HepG2 (cell line): Measurements from ENCODE around the gene OSR1. TPM values are rescaled to one million over a fixed set of nuclear protein-coding genes. Genes with fewer than 3 reads are reported as not detected.

Source experiments
- CENPX ChIP-seq: sonication (generic); formaldehyde crosslinking; IDR thresholded peaks from 2 replicates; pipeline ENCODE4 v1.9.0; 2021; ENCODE audit warnings: mild to moderate bottlenecking, missing genetic modification reagents, moderate library complexity
- DDIT3 ChIP-seq: sonication (generic); formaldehyde crosslinking; IDR thresholded peaks from 2 replicates; pipeline ENCODE4 v1.4.0; 2020; ENCODE audit warnings: mild to moderate bottlenecking, missing genetic modification reagents
- ELF1 ChIP-seq: sonication (generic); formaldehyde crosslinking; IDR thresholded peaks from 2 replicates; pipeline ENCODE4 v1.4.0; 2020; ENCODE audit warnings: missing genetic modification reagents
- FOXM1 ChIP-seq: sonication (generic); formaldehyde crosslinking; IDR thresholded peaks from 2 replicates; pipeline ENCODE4 v1.5.0; 2020; ENCODE audit warnings: missing genetic modification reagents
- FOXO1 ChIP-seq: sonication (generic); formaldehyde crosslinking; IDR thresholded peaks from 2 replicates; pipeline ENCODE4 v1.4.0; 2020; ENCODE audit warnings: missing genetic modification reagents
- FOXP1 ChIP-seq, 2 experiments: fragments of 450-650 bp in 1 of 2; IDR thresholded peaks; 2 replicates each; pipeline ENCODE4 v1.6.1; 2017 to 2018; ENCODE audit warnings: antibody characterized with exemption in 1 of 2
- GLI4 ChIP-seq: sonication (generic); formaldehyde crosslinking; IDR thresholded peaks from 2 replicates; pipeline ENCODE4 v1.5.1; 2020; ENCODE audit warnings: missing genetic modification reagents, mild to moderate bottlenecking, moderate library complexity, borderline replicate concordance
- GMEB2 ChIP-seq: IDR thresholded peaks from 2 replicates; pipeline ENCODE4 v1.6.1; 2016; ENCODE audit warnings: missing biosample characterization, missing genetic modification reagents, low read depth
- HOXA7 ChIP-seq: sonication (generic); formaldehyde crosslinking; IDR thresholded peaks from 2 replicates; pipeline ENCODE4 v1.8.1; 2022; ENCODE audit warnings: mild to moderate bottlenecking, missing genetic modification reagents, moderate library complexity
- IKZF1 ChIP-seq: fragments of 450-650 bp; IDR thresholded peaks from 2 replicates; pipeline ENCODE4 v1.7.1; 2016
- KLF11 ChIP-seq: IDR thresholded peaks from 2 replicates; pipeline ENCODE4 v1.6.1; 2016; ENCODE audit warnings: missing compliant biosample characterization
- MAFG ChIP-seq: sonication (generic); formaldehyde crosslinking; IDR thresholded peaks from 2 replicates; pipeline ENCODE4 v1.5.1; 2020; ENCODE audit warnings: mild to moderate bottlenecking, missing genetic modification reagents
- MBD4 ChIP-seq: IDR thresholded peaks from 2 replicates; pipeline ENCODE4 v1.6.1; 2012; ENCODE audit warnings: low read length, inconsistent platforms, borderline replicate concordance
- YEATS4 ChIP-seq: sonication (generic); formaldehyde crosslinking; IDR thresholded peaks from 2 replicates; pipeline ENCODE4 v1.4.0; 2020; ENCODE audit warnings: missing genetic modification reagents, borderline replicate concordance
- ZBTB33 ChIP-seq: sonication (generic); formaldehyde crosslinking; IDR thresholded peaks from 2 replicates; pipeline ENCODE4 v1.4.0; 2020; ENCODE audit warnings: missing genetic modification reagents
- ZFP37 ChIP-seq: sonication (generic); formaldehyde crosslinking; IDR thresholded peaks from 2 replicates; pipeline ENCODE4 v1.4.0; 2020; ENCODE audit warnings: missing genetic modification reagents, borderline replicate concordance
- ZFP82 ChIP-seq: sonication (generic); formaldehyde crosslinking; IDR thresholded peaks from 2 replicates; pipeline ENCODE4 v1.5.1; 2020; ENCODE audit warnings: mild to moderate bottlenecking, missing genetic modification reagents, borderline replicate concordance
- ZNF12 ChIP-seq: sonication (generic); formaldehyde crosslinking; IDR thresholded peaks from 2 replicates; pipeline ENCODE4 v1.5.0; 2020; ENCODE audit warnings: missing genetic modification reagents
- ZNF121 ChIP-seq: sonication (generic); formaldehyde crosslinking; IDR thresholded peaks from 2 replicates; pipeline ENCODE4 v1.5.0; 2020; ENCODE audit warnings: mild to moderate bottlenecking, missing genetic modification reagents
- ZNF17 ChIP-seq: sonication (generic); formaldehyde crosslinking; IDR thresholded peaks from 2 replicates; pipeline ENCODE4 v1.5.0; 2020; ENCODE audit warnings: mild to moderate bottlenecking, missing genetic modification reagents
- ZNF205 ChIP-seq: IDR thresholded peaks from 2 replicates; pipeline ENCODE4 v1.6.1; 2018; ENCODE audit warnings: missing biosample characterization, missing genetic modification reagents
- ZNF329 ChIP-seq: sonication (generic); formaldehyde crosslinking; IDR thresholded peaks from 2 replicates; pipeline ENCODE4 v1.9.0; 2021; ENCODE audit warnings: low read depth, mild to moderate bottlenecking, missing genetic modification reagents
- ZNF343 ChIP-seq: sonication (generic); formaldehyde crosslinking; IDR thresholded peaks from 2 replicates; pipeline ENCODE4 v1.4.0; 2020; ENCODE audit warnings: mild to moderate bottlenecking, missing genetic modification reagents
- ZNF430 ChIP-seq: sonication (generic); formaldehyde crosslinking; IDR thresholded peaks from 2 replicates; pipeline ENCODE4 v1.9.0; 2021; ENCODE audit warnings: mild to moderate bottlenecking, missing genetic modification reagents
- ZNF768 ChIP-seq: sonication (generic); formaldehyde crosslinking; IDR thresholded peaks from 2 replicates; pipeline ENCODE4 v1.4.0; 2020; ENCODE audit warnings: missing genetic modification reagents
- polyA plus RNA-seq, 8 experiments: library from polyadenylated mRNA; depleted of rRNA in 3 of 8; stranded (reverse) in 7 of 8; unstranded in 1 of 8; fragments of >200 nt; fragmentation: Illumina TruSeq in 4 of 8; extraction: Trizol in 4 of 8; gene quantifications; 2 replicates each; pipeline versions ENCODE4 v1.2.1 to v1.2.3, GENCODE V29; 2011 to 2016; ENCODE audit warnings: low read depth in 4 of 8, missing spikeins in 1 of 8, mixed read lengths in 1 of 8; ENCODE audit not compliant: insufficient read depth in 1 of 8
- total RNA-seq, 5 experiments: library from RNA; depleted of rRNA; stranded (reverse); fragments of >200 nt; fragmentation: Illumina TruSeq; extraction: Trizol; gene quantifications; 2 replicates each; pipeline ENCODE4 v1.2.3, GENCODE V29; 2016; ENCODE audit warnings: low read depth in 1 of 5
- TF ChIP-seq, protein P1 (sequence below): sonication (generic); formaldehyde crosslinking; IDR thresholded peaks from 2 replicates; pipeline ENCODE4 v1.4.0; 2020; ENCODE audit warnings: mild to moderate bottlenecking, missing genetic modification reagents
- TF ChIP-seq, protein P2 (sequence below): sonication (generic); formaldehyde crosslinking; IDR thresholded peaks from 2 replicates; pipeline ENCODE4 v1.4.0; 2020; ENCODE audit warnings: missing genetic modification reagents

The OSR1 gene
- total and polyA plus RNA-seq, 2 of the 13 experiments (the other 11 are each of a cell fraction or from before 2014, with no cell fraction given), result 0.63 to 1.1 TPM

DNA sequence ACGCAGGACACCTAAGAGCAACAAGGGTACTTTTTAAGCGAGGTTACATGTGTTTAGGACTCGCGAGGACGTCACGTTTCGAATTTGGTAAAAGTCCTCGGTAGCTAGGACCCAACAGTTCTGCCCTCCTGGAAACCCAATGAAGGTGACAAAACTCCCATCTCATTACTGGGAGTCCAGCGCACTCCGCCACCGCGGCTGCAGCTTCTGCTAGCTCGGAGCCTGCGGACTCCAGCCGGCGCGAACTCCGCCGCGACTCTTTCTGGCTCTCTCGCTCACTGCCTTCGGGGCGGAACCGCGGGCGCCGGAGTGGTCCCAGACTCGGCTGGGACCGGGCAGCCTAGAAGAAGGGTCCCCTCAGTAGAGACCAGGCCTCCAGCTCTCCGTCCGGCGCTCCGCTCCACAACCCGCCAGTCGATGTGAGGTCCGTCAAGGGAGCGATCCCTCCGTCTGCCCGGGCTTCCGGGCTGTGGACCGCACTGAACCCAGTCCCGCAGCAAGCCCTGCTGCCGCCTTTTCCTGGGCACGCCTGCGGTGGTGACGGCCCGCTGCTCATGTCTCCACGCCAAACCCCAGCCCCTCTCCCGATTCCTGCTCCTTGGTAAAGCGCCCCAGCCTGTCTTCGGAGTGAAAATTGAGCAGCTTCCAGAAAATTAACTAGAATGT is 3.0 kb upstream of the OSR1 start (continued):
- no peak for TF ChIP-seq ZNF12 (CRISPR knock-in tag)
- TF ChIP-seq, protein P1, sequence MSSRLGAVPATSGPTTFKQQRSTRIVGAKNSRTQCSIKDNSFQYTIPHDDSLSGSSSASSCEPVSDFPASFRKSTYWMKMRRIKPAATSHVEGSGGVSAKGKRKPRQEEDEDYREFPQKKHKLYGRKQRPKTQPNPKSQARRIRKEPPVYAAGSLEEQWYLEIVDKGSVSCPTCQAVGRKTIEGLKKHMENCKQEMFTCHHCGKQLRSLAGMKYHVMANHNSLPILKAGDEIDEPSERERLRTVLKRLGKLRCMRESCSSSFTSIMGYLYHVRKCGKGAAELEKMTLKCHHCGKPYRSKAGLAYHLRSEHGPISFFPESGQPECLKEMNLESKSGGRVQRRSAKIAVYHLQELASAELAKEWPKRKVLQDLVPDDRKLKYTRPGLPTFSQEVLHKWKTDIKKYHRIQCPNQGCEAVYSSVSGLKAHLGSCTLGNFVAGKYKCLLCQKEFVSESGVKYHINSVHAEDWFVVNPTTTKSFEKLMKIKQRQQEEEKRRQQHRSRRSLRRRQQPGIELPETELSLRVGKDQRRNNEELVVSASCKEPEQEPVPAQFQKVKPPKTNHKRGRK (CRISPR knock-in tag), result no peak
- TF ChIP-seq FOXP1 (IDR thresholded peaks at IDR 0.05), result no peak
- no peak for TF ChIP-seq FOXP1 (CRISPR knock-in tag; IDR thresholded peaks at IDR 0.05)
- TF ChIP-seq GLI4 (CRISPR knock-in tag), result no peak
- no peak for TF ChIP-seq DDIT3 (CRISPR knock-in tag)
- no peak for TF ChIP-seq ELF1 (CRISPR knock-in tag)
- TF ChIP-seq, protein P2, sequence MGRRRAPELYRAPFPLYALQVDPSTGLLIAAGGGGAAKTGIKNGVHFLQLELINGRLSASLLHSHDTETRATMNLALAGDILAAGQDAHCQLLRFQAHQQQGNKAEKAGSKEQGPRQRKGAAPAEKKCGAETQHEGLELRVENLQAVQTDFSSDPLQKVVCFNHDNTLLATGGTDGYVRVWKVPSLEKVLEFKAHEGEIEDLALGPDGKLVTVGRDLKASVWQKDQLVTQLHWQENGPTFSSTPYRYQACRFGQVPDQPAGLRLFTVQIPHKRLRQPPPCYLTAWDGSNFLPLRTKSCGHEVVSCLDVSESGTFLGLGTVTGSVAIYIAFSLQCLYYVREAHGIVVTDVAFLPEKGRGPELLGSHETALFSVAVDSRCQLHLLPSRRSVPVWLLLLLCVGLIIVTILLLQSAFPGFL (CRISPR knock-in tag), result no peak
- TF ChIP-seq ZNF121 (CRISPR knock-in tag), result no peak
- TF ChIP-seq YEATS4 (CRISPR knock-in tag), result no peak
- no peak for TF ChIP-seq IKZF1
- TF ChIP-seq ZNF205 (CRISPR knock-in tag), result no peak
- TF ChIP-seq KLF11 (CRISPR knock-in tag), result no peak
- TF ChIP-seq ZBTB33 (CRISPR knock-in tag), result peak; percentile 69; the same call in 1 of the 2 replicates
- TF ChIP-seq CENPX (CRISPR knock-in tag), result no peak
- peak; percentile 29; the same call in 1 of the 2 replicates for TF ChIP-seq ZNF768 (CRISPR knock-in tag)
- no peak for TF ChIP-seq MBD4
- TF ChIP-seq ZNF17 (CRISPR knock-in tag), result no peak
- TF ChIP-seq ZNF343 (CRISPR knock-in tag), result no peak
- no peak for TF ChIP-seq FOXM1 (CRISPR knock-in tag)
- TF ChIP-seq FOXO1 (CRISPR knock-in tag), result no peak
- no peak for TF ChIP-seq ZNF329 (CRISPR knock-in tag)
- 0 out of 2 replicates have a peak, but pooled peaks have one; percentile 36 for TF ChIP-seq ZNF430 (CRISPR knock-in tag)
- TF ChIP-seq MAFG, result no peak
- no peak for TF ChIP-seq GMEB2
- TF ChIP-seq HOXA7 (CRISPR knock-in tag), result no peak
- TF ChIP-seq ZFP82 (CRISPR knock-in tag), result no peak
- TF ChIP-seq ZFP37, result no peak
